ENCODE data around the gene FGD5.

The FGD5 gene

DNA sequence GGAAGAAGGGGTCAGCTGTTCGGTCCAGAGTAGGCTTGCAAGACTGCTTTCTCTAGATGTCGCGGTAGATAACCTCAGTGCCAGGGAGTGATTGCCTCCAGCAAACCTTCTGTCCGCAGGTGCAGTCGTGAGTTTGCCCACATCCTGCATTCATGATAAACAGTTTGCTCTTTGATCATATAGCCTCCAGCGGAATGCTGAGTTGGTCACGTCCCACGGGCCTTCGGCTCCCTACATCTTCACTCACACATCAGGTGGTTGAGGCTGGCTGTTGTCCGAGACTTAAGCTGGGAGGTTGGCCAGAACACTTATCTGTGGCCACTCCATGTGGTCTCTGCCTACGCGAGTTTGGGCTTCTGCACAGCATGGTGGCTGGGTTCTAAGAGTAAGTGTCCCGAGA is 66.5 kb downstream of the FGD5 start:
- no peak for DNase-seq (ENCODE audit: extremely low read depth, low read depth)
- no peak overlapping the region for H3K4me3 ChIP-seq (replicated peaks; ENCODE audit: low read depth, low read length)
- TF ChIP-seq, protein P1, sequence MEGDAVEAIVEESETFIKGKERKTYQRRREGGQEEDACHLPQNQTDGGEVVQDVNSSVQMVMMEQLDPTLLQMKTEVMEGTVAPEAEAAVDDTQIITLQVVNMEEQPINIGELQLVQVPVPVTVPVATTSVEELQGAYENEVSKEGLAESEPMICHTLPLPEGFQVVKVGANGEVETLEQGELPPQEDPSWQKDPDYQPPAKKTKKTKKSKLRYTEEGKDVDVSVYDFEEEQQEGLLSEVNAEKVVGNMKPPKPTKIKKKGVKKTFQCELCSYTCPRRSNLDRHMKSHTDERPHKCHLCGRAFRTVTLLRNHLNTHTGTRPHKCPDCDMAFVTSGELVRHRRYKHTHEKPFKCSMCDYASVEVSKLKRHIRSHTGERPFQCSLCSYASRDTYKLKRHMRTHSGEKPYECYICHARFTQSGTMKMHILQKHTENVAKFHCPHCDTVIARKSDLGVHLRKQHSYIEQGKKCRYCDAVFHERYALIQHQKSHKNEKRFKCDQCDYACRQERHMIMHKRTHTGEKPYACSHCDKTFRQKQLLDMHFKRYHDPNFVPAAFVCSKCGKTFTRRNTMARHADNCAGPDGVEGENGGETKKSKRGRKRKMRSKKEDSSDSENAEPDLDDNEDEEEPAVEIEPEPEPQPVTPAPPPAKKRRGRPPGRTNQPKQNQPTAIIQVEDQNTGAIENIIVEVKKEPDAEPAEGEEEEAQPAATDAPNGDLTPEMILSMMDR (IDR thresholded peaks at IDR 0.05; ENCODE audit: low read depth, low read length, missing control alignments) = no peak

DNA sequence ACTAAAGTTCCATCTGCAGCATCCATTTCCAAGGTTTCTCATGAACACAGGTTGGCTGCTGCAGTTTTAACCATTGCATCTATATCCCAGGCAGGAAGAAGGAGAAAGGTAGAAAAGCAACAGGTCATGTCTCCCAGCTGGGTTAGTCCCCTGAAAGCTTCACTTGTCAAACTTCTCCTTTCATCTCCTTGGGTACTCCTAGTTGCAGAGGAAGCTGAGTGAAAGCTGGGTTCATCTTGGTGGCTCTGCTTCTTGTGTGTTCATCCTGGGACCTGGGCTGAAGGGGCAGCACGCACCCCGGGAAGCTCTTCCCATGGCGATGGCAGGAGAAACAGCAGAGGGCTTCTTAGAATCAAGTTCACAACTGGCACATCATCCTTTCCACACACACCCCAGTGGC is 67.3 kb downstream of the FGD5 start:
- no peak for DNase-seq (ENCODE audit: extremely low read depth, low read depth)
- TF ChIP-seq, protein P1 (IDR thresholded peaks at IDR 0.05; ENCODE audit: low read depth, low read length, missing control alignments) = no peak
- H3K4me3 ChIP-seq (replicated peaks; ENCODE audit: low read depth, low read length) = no peak overlapping the region

DNA sequence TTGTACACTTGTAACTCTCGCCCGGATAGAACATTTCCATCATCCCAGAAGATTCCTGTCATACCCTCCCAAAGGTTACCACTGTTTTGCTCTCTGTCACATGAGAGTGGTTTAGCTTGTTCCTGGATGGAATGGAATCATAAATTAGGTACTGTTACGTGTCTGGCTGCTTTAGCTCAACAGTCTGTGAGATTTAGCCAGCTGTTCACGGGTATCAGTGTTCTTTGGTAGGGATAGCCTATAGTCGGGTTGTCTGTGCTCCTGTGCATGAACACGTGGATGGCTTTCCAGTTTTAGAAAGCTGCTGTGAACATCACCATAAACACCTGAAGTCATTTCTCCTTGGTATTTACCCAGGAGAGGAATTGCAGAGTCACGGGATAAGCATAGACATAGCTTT is 70.4 kb downstream of the FGD5 start:
- no peak overlapping the region for H3K4me3 ChIP-seq (replicated peaks; ENCODE audit: low read depth, low read length)
- TF ChIP-seq, protein P1 (IDR thresholded peaks at IDR 0.05; ENCODE audit: low read depth, low read length, missing control alignments) = no peak
- DNase-seq (ENCODE audit: extremely low read depth, low read depth) = no peak

DNA sequence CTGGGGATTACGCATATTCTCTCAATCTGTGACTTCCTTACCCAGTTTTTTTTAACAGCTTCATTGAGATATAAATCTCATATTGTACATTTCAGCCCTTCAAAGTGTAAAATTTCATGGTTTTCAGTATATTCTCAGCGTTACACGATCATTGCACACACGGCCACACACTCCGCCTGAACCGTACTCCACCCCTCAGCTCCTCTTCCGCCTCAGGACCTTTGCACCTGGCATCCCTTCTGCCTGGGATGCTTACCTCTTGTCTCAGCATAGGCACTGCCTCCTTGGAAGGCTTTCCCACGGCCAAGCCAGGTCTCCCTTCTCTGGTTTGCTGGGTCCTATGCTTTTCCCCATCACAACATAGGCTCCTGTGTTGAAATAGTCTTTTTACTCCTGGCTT is 71.2 kb downstream of the FGD5 start:
- H3K4me3 ChIP-seq (replicated peaks; ENCODE audit: low read depth, low read length) = no peak overlapping the region
- TF ChIP-seq, protein P1 (IDR thresholded peaks at IDR 0.05; ENCODE audit: low read depth, low read length, missing control alignments) = no peak
- DNase-seq (ENCODE audit: extremely low read depth, low read depth) = no peak

DNA sequence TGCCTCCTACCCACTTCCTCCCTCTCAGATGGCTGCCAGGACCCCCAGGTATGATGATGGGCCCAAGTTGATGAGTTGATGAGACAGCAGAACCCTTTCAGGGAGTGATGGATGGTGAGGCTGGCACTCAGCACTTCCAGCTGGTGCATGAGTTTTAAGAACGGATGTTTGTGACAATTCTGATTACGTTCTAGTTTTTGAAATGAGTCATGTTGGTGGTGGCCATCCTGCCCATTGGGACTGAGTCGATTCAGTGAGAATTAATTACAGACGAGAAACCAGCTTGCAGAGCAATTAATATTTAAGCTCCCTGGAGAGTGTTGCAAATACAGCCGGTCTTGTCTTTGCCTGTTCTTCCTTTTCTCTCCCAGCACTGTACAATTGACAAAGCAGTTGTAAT is 71.7 kb downstream of the FGD5 start:
- no peak for DNase-seq (ENCODE audit: extremely low read depth, low read depth)
- no peak overlapping the region for H3K4me3 ChIP-seq (replicated peaks; ENCODE audit: low read depth, low read length)
- TF ChIP-seq, protein P1 (IDR thresholded peaks at IDR 0.05; ENCODE audit: low read depth, low read length, missing control alignments) = no peak

DNA sequence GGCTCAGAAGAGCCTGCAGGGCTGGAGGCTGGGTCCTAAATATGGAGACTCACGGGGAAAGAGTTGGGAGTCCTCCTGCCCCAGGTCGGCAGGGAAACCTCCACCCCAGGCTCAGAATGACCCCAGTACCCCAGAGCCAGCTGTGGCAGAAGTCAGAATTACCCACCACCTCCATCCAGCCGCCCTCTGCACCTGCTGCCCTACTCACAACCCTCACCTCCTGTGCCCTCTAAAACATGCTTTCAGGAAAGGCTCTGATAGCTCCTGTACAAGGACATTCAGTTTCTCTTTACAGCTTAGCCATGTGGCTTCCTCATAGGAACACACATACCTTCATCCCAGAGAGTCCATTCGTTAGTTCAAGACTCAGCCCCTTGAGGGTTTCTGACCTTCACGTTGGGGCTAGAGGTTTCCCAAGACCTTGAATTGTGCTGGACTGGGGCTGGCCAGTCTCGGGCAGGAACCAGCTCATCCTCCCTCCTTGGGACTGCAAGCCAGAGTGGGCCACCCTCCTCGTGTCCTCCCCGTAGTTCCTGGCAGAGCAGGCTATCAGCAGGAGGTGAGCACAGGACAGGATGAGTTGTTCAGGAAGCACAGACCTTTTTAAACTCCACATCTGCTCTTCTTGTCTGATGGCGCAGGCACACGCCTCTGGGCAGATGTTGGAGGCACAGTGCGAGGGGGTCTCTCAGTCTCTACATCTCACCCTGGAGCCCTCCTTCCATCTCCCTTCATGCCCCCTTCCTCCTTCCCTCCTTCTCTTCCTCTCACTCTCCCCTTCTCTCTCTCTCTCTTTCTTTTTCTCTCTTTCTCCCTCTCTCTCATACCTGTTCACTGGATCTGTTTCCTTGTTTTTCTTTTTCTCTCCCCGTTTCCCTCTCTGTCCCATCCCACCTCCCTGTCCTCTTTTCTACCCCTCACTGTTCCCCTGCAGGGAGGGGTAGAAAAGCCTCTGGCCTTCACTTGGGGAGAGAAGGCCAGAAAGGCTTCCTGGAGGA is 72.7 kb downstream of the FGD5 start:
- no peak overlapping the region for H3K4me3 ChIP-seq (replicated peaks; ENCODE audit: low read depth, low read length)
- no peak for DNase-seq (ENCODE audit: extremely low read depth, low read depth)
- TF ChIP-seq, protein P1 (IDR thresholded peaks at IDR 0.05; ENCODE audit: low read depth, low read length, missing control alignments) = no peak
